NCI-H2227 (cell line): ENCODE results near the gene AGAP6.
"Not testable (repeated sequence)": the region's sequence is repeated elsewhere in the genome, so short reads cannot be mapped to it uniquely, and the experiment has no call there.

ENCODE experiments used
- DNase-seq: peaks from one replicate; lab custom pipeline; 2025; ENCODE audit not compliant: unreplicated experiment; lab: John Stamatoyannopoulos, UW

The AGAP6 gene

GRCh38 chr10:50024716-50025383, 36.6 kb downstream of the AGAP6 start:
- not testable (repeated sequence) for DNase-seq

- no peak for DNase-seq
These were observed 37.4 kb downstream of the AGAP6 start for GRCh38 chr10:50025627-50026026.

- DNase-seq = no peak
These were observed 39.0 kb downstream of the AGAP6 start for GRCh38 chr10:50027195-50027594.

GRCh38 chr10:50033481-50033880, 45.3 kb downstream of the AGAP6 start:
- DNase-seq = no peak

GRCh38 chr10:50035337-50035736, 47.1 kb downstream of the AGAP6 start:
- DNase-seq = not testable (repeated sequence)

- no peak for DNase-seq
These were observed 56.9 kb downstream of the AGAP6 start for GRCh38 chr10:50044941-50045664.

GRCh38 chr10:50046457-50046856, 58.3 kb downstream of the AGAP6 start:
- not testable (repeated sequence) for DNase-seq

GRCh38 chr10:50047594-50047993, 59.4 kb downstream of the AGAP6 start:
- not testable (repeated sequence) for DNase-seq

- not testable (repeated sequence) for DNase-seq
These were observed 63.9 kb downstream of the AGAP6 start for GRCh38 chr10:50051995-50052660.

GRCh38 chr10:50052778-50053376, 64.7 kb downstream of the AGAP6 start:
- DNase-seq = not testable (repeated sequence)

GRCh38 chr10:50055494-50056292, 67.5 kb downstream of the AGAP6 start:
- DNase-seq = not testable (repeated sequence)

GRCh38 chr10:50056654-50057053, 68.4 kb downstream of the AGAP6 start:
- DNase-seq = not testable (repeated sequence)

GRCh38 chr10:50058727-50059126, 70.5 kb downstream of the AGAP6 start:
- peak; percentile 11 for DNase-seq

GRCh38 chr10:50059946-50060345, 71.7 kb downstream of the AGAP6 start:
- not testable (repeated sequence) for DNase-seq
